Endothelial cell (in vitro differentiated cells): ENCODE results near the gene MLIP. TPM values are rescaled to one million over a fixed set of nuclear protein-coding genes. Genes with fewer than 3 reads are reported as not detected.

Source experiments
- DNase-seq: peaks from one replicate; pipeline ENCODE4 v3.0.0; 2021; ENCODE audit warnings: low spot score
- H3K27ac Mint-ChIP-seq: one replicate; pipeline ENCODE4 v1.8.0; 2021; ENCODE audit warnings: mixed read lengths, inconsistent platforms; ENCODE audit not compliant: unreplicated experiment
- H3K27me3 Mint-ChIP-seq: one replicate; pipeline ENCODE4 v1.8.0; 2021; ENCODE audit warnings: mild to moderate bottlenecking, moderate library complexity, mixed read lengths, inconsistent platforms; ENCODE audit not compliant: unreplicated experiment
- H3K36me3 Mint-ChIP-seq: one replicate; pipeline ENCODE4 v1.8.0; 2021; ENCODE audit warnings: mild to moderate bottlenecking, low read depth, mixed read lengths, inconsistent platforms; ENCODE audit not compliant: unreplicated experiment
- H3K4me1 Mint-ChIP-seq: one replicate; pipeline ENCODE4 v1.8.0; 2021; ENCODE audit warnings: mild to moderate bottlenecking, mixed read lengths, inconsistent platforms; ENCODE audit not compliant: unreplicated experiment
- H3K4me3 Mint-ChIP-seq: one replicate; pipeline ENCODE4 v1.8.0; 2021; ENCODE audit warnings: mild to moderate bottlenecking, mixed read lengths, inconsistent platforms; ENCODE audit not compliant: unreplicated experiment
- H3K9me3 Mint-ChIP-seq: one replicate; pipeline ENCODE4 v1.8.0; 2021; ENCODE audit warnings: mixed read lengths, inconsistent platforms; ENCODE audit not compliant: unreplicated experiment
- CTCF ChIP-seq: fragments of 200-600 bp; sonication (generic); IDR thresholded peaks from one replicate; pipeline ENCODE4 v1.5.0; 2021; ENCODE audit warnings: antibody characterized with exemption; ENCODE audit not compliant: unreplicated experiment
- total RNA-seq: library from RNA; stranded (reverse); fragmentation: NEBNext Ultra II Directional; extraction: Animal tissue kit (Norgen Biotek cat#: 25700); gene quantifications from one replicate; pipeline ENCODE4 v1.2.1, GENCODE V29; 2021; ENCODE audit not compliant: unreplicated experiment

Gene MLIP
- total RNA-seq, 1 donor from 2014 or later = not detected

GRCh38 chr6:54156650-54157250 is 45.5 kb downstream of the MLIP start:
- H3K27ac Mint-ChIP-seq = no peak overlapping the region
- H3K4me3 Mint-ChIP-seq = no peak overlapping the region
- no peak for TF ChIP-seq CTCF
- H3K9me3 Mint-ChIP-seq = no peaks in the 10 kb centered on the region
- no peak for DNase-seq
- no peaks in the 10 kb centered on the region for H3K4me1 Mint-ChIP-seq
- no peaks in the 10 kb centered on the region for H3K27me3 Mint-ChIP-seq
- H3K36me3 Mint-ChIP-seq = no peaks in the 10 kb centered on the region

- no peak overlapping the region for H3K27ac Mint-ChIP-seq
- H3K4me1 Mint-ChIP-seq = no peaks in the 10 kb centered on the region
- H3K9me3 Mint-ChIP-seq = no peaks in the 10 kb centered on the region
- no peaks in the 10 kb centered on the region for H3K36me3 Mint-ChIP-seq
- H3K27me3 Mint-ChIP-seq = no peaks in the 10 kb centered on the region
- TF ChIP-seq CTCF = no peak
- no peak overlapping the region for H3K4me3 Mint-ChIP-seq
- DNase-seq = no peak
Measured at GRCh38 chr6:54157405-54157804, 46.2 kb downstream of the MLIP start.

GRCh38 chr6:54173089-54173488 is 61.8 kb downstream of the MLIP start:
- no peaks in the 10 kb centered on the region for H3K4me1 Mint-ChIP-seq
- TF ChIP-seq CTCF = no peak
- no peak overlapping the region for H3K4me3 Mint-ChIP-seq
- no peak overlapping the region for H3K27ac Mint-ChIP-seq
- DNase-seq = no peak
- no peaks in the 10 kb centered on the region for H3K9me3 Mint-ChIP-seq
- no peaks in the 10 kb centered on the region for H3K36me3 Mint-ChIP-seq
- H3K27me3 Mint-ChIP-seq = peaks cover 2% of the 10 kb centered on the region

GRCh38 chr6:54179152-54179551 is 67.9 kb downstream of the MLIP start:
- Mint-ChIP-seq H3K36me3 (no peaks in the 10 kb centered on the region), H3K9me3 (no peaks in the 10 kb centered on the region), H3K4me1 (peaks cover 6% of the 10 kb centered on the region), H3K27ac (no peak overlapping the region), H3K27me3 (peaks cover 2% of the 10 kb centered on the region), H3K4me3 (no peak overlapping the region)
- no peak for DNase-seq
- no peak for TF ChIP-seq CTCF

GRCh38 chr6:54183616-54184015 is 72.4 kb downstream of the MLIP start:
- no peaks in the 10 kb centered on the region for H3K36me3 Mint-ChIP-seq
- DNase-seq = no peak
- no peak overlapping the region for H3K27ac Mint-ChIP-seq
- H3K9me3 Mint-ChIP-seq = no peaks in the 10 kb centered on the region
- TF ChIP-seq CTCF = no peak
- peaks cover 6% of the 10 kb centered on the region for H3K4me1 Mint-ChIP-seq
- no peak overlapping the region for H3K4me3 Mint-ChIP-seq
- H3K27me3 Mint-ChIP-seq = no peaks in the 10 kb centered on the region
